ENCODE measurements around the gene NELFCD.
A peak's percentile ranks its signal among the peaks of the same experiment; 100 is the strongest.
"Not testable (repeated sequence)": the region's sequence is repeated elsewhere in the genome, so short reads cannot be mapped to it uniquely, and the experiment has no call there.

Gene NELFCD

GRCh38 chr20:59040667-59041066 is 59.6 kb downstream of the NELFCD start:
- FAIRE-seq, result no peak
- DNase-seq (ENCODE audit: extremely low spot score, insufficient read length, low read depth), result no peak

DNA sequence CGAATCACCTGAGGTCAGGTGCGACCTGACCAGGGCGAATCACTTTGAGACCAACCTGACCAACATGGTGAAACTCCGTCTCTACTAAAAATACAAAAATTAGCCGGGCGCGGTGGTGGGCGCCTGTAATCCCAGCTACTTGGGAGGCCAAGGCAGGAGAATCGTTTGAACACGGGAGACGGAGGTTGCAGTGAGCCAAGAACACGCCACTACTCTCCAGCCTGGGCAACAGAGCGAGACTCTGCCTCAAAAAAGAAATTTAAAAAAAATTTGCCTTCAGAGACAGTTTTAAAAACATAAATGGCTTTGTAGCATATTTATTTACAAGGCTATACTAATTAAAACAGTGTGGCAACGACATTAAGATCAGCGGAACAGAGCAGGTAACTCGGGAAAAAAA is 60.4 kb downstream of the NELFCD start:
- DNase-seq (ENCODE audit: extremely low spot score, insufficient read length, low read depth); FAIRE-seq: not testable (repeated sequence)

- DNase-seq (ENCODE audit: extremely low spot score, insufficient read length, low read depth) (no peak), FAIRE-seq (no peak)
Measured at GRCh38 chr20:59042151-59042795, 61.2 kb downstream of the NELFCD start, which contains the start of gene PRELID3B. PRELID3B (minus strand) TSS chr20:59042786; CDS start chr20:59042730, 56 bp downstream.

- peak; percentile 98 for DNase-seq (ENCODE audit: extremely low spot score, insufficient read length, low read depth)
- FAIRE-seq, result peak; percentile 73
Measured at GRCh38 chr20:59042796-59043631, 62.0 kb downstream of the NELFCD start.

DNA sequence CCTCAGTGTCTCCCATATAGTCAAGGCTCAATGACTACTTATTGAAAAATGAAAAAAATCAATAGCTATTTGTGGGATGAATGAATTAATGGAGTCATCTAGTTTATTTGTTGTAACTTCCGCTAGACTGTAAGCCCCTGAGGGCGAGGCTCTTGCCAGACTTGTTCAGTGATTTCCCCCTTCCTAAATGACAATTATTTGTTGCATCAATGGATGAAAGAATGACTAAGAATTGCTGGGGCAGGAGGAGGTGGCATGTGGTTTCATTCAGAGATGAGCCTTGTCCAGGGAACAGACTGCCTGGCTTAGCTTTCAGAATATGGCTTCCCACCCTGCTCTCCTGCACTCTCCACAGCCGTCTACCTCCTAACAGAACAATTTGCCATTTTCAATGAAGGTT is 62.6 kb downstream of the NELFCD start:
- DNase-seq (ENCODE audit: extremely low spot score, insufficient read length, low read depth) (no peak), FAIRE-seq (no peak)

DNA sequence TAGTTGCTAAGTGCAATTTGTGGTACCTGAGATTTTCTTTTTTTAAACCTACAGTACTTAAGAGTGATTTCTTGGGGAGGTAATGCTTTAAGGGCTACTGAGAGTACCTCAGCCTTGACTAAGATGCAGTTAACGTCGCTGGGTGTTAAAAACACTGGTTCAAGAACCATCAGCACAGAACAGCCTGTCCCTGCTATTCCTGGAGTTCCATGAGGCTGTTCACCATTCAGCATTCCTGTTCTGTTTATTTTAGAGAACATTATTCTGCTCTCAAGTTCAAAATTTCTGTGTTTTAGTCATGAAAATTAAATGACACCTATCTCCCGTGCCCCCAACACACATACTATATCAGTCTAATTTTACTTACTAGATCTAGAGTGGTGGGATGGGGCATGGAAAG is 63.2 kb downstream of the NELFCD start:
- DNase-seq (ENCODE audit: extremely low spot score, insufficient read length, low read depth) (no peak), FAIRE-seq (no peak)
